HG02623 (cell line): Measurements from ENCODE around the gene SELENOF.

Experiments used
- ATAC-seq: cut with Tn5 transposase; IDR thresholded peaks from one replicate; pipeline ENCODE4 v1.9.1; 2021; ENCODE audit warnings: moderate library complexity; ENCODE audit not compliant: unreplicated experiment

Gene SELENOF

DNA sequence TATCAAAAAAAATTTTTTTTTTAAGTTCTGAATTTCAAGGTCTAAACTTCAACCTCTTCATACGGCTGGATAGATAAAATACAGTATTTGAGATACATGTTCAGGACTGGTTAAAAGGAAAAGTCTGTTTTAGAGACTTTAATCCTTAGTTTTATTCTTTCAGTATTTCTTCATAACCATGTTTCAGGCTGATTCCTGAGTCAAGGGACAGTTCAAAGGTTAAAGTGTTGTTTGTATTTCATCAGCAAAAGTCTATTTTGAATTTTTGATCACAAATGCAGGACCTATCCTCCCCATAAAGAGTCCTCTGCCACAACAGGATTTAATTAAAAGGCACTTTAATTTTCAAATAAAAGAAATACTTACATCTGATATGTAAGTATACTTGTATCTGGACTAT, 53.5 kb downstream of the SELENOF start:
- no peak for ATAC-seq

DNA sequence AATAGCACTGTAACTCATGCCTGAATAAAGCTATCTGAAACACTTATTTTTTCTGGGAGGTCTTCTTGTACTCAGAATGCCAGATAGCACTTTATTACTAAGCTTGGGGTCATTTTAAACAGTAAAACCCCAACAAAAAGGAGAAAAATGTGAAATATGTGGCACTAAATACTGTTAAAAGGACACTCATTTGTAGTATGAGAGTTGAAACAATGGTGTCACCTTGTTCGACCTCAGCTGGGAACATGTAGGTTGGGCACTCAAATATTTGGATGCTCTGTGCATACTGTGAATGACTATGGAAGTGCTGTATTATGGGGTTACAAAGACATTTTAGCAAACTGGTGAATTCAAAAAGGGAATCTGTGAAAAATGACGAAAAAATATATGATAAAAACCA, 53.9 kb downstream of the SELENOF start:
- ATAC-seq = no peak

DNA sequence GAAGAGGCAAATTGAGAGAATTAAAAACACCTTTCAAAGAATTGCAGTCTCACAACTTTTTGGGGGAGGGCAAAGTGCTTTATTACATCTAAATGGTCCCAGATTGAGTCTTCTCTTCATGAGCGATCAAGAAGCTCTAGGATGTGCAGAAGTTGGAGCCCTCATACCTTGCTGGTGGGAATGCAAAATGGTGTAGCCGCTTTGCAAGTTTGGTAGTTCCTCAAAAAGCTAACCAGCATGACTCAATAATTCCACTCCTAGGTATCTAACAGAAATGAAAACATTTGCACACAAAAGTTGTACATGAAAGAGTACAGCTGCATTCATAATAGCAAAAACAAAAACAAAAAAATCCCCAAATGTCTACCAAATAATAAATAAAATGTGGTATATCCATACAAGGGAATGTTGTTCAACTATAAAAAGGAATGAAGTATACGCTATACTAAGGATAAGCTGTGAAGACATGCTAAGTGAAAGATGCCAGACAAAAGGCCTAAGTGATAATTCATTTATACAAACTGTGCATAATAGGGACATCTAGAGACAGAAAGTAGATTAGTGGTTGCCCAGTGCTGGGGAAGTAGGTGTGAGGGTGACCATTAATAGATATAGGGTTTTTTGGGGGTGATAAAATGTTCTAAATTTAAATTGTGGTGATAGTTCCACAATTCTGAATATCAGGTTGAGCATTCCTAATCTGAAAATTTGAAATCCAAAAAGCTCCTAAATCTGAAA, 55.2 kb downstream of the SELENOF start:
- no peak for ATAC-seq

DNA sequence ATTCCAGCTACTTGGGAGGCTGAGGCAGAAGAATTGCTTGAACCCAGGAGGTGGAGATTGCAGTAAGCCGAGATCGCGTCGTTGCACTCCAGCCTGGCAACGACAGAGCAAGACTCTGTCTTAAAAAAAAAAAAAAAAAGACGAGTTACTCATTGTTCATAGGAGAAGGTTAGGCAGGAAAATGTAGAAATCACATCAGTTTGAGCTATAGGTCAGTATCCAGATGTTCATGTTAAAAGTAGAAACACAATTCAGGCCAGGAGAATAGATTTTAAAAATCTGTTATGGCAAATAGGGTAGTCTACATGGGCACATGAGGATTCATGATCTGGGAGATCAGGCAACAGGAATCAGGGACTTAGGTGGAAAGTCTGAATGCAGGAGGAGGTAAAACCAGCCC, 57.7 kb downstream of the SELENOF start:
- no peak for ATAC-seq

DNA sequence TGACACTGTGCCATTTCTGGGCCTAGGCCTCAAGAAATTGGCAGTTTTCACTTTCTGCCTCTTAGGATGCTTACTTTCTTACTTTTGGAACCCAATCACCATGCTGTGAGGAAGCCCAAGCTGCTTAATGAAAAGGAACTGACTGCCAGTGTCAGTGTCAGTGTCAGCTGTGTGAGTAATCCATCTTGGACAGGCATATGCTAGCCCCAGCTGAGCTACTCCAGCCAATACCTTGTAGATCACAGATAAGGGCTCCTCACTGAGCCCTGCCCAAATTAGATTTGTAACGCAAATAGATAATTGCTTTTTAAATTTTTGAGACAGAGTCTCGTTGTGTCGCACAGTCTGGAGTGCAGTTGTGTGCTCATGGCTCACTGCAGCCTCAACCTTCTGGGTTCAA, 59.6 kb downstream of the SELENOF start:
- ATAC-seq = no peak

DNA sequence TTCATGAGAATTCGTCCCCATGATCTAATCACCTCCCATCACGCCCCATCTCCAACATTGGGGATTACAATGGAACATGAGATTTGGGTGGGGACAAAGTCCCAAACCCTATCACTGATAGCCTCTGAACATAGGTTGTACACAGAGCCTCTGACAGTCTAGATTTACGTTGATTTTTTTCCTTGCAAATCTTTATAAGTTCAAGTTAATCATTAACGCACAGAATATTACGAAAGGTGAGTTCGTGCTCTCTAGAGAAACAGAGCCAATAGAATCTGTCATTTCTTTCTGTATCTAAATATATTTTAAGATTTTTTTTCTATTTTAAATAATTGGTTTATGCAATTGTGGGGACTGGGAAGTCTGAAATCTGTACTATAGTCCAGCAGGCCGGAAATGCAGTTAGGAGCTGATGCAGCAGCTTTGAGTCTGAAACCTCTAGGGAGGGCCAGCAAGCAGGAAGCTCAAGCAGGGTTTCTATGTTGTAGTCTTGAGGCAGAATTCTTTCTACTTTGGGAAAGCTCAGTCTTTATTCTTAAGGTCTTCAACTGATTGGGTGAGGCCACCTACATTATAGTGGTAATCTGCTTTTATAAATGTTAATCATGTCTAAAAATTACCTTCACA, 61.0 kb downstream of the SELENOF start:
- ATAC-seq = no peak

DNA sequence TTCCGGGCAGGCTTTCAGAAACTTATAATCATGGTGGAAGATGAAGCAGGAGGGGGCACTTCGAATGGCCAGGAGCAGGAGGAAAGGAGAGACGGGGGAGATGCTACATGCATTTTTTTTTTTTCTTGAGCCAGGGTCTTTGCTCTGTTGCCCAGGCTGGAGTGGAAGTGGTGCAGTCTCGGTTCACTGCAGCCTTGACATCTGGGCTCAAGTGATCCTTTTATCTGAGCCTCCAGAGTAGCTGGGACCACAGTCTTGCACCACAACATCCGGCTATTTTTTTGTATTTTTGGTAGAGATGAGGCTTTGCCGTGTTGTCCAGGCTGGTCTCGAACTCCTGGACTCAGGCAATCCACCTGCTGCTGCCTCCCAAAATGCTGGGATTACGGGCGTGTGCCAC, 61.6 kb downstream of the SELENOF start:
- ATAC-seq = no peak

DNA sequence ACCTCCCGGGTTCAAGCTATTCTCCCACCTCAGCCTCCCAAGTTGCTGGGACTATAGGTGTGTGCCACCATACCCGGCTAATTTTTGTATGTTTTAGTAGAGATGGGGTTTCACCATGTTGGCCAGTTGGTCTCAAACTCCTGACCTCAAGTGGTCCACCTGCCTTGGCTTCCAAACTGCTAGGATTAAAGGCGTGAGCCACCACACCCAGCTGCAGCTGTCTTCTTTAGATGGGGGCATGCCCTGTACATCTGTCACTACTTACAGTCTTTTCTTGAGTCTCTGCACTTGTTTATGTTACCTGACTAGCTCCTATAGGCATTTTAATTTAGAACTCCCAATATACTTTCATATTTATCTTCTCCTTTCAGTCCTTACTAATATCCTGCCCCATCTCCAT, 64.2 kb downstream of the SELENOF start:
- no peak for ATAC-seq

DNA sequence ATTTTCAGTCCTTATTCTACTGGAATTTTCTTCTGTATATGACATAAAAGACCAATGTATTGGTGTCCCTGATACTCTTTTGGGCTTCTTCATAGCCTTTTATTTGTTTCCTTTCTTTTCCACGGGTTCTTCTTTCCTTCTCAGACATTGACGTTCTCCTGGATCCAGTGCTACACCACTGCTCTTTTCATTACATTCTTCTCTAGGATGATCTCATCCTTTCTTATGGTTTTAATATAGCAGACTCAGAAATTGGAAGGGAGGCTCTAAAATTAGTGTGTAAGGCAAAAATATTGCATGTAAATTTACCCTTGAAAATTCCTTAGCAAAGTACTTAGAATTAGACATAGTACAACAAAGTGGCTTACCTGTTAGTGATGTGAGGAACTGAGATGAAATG, 65.3 kb downstream of the SELENOF start:
- ATAC-seq = no peak

DNA sequence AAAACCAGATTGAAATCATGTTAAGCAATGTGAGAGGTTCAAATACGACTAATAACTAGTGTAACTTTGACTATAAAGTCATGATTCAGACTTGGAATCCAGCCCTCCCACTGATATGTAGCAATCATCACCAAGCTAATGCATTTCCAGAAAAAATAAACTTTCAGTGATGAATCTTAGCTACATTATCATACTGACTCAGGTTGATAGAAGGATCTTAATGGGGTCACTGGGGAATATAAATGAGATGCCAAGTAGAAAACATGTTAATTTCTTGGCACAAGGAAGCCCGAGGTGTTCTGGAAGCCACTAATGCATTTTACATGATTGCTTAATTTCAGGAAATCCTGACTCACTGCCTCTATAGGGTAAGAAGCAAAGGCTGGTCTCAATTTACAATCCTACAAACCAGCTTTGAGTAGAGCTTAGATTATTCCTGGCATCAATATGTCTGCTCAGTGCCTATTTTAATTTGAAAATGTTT, 67.7 kb downstream of the SELENOF start:
- no peak for ATAC-seq

DNA sequence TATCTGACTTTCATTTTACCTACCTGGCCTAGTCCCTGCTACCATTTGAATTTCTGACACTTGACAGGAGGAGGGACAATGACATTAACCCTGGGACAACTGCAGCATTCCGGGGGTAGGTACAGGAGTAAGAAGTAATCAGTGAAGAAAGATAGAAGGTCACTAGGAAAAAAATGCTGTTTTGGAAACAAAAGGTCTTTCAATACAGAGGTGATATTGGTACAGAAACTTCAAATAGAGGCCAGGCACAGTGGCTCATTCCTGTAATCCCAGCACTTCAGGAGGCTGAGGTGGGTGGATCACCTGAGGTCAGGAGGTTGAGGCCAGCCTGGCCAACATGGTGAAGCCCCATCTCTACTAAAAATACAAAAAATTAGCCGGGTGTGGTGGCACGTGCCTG, 68.4 kb downstream of the SELENOF start:
- no peak for ATAC-seq

DNA sequence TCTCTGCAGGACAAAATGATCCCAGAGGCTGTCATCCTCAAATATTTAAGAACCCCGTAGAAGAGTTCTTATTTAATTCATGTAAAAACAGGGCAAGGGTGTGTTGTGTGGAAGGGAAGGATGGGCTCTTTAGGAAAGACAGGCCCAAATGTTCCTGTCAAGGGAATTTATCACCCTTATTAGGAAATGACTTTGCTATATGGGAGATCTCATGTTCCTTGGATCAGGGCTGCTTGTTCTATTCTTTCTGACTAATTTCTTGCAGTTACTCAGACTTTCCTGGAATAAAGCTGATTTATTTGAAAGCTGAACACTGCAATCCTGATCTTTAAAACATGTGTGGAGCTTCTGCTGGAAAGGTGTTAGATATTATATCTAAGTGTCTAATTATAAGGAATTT, 72.8 kb downstream of the SELENOF start:
- no peak for ATAC-seq

DNA sequence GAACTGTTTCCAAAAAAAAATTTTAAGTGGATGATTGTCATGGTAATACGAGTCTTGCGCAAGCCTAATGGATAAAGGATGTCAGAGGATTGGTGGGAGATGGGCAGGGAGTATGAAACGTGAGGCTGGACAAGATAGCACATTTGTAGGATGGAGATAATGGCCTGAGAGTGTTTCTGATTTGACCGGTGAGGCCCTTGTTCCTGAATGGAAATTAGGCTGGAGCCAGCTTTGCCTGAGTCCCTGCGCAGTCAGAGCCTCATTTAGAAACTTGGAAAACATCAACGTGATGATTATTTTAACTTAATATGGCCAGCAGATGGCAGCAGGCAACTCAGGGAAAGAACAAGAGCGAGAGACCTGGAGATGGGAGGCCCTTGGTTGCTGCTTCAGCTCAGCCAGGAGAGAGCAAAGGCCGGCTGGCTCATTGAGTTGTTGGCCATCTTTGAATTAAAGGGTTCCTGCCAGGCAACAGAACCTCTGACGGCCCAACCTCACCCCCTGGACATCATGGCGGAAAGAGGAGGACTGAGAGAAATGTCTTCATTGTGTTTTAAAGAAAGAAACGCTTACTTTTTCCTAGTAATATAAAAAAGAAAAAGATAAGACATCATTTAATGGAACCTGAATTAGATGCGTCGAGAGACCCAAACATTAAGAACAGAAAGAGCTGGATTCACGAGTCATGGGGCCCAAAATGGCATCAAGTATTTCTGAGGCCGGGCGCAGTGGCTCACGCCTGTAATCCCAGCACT, 80.3 kb downstream of the SELENOF start:
- ATAC-seq = peak; percentile 79

DNA sequence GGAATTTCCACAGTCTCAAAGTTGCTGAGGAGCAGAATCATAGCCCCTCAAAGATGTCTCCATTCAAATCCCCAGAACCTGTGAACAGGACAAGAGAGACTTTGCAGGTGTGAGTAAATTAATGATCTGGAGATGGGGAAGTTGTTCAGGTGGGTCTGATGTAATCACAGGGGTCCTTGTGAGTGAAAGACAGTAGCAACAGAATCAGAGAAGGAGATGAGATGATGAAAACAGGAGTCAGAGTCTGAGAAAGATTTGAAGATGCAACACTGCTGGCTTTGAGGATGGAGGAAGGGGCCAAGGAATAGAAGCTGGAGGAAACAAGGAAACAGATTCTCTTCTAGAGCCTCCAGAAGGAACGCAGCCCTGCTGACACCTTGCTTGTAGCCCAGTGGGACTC, 81.5 kb downstream of the SELENOF start:
- no peak for ATAC-seq

DNA sequence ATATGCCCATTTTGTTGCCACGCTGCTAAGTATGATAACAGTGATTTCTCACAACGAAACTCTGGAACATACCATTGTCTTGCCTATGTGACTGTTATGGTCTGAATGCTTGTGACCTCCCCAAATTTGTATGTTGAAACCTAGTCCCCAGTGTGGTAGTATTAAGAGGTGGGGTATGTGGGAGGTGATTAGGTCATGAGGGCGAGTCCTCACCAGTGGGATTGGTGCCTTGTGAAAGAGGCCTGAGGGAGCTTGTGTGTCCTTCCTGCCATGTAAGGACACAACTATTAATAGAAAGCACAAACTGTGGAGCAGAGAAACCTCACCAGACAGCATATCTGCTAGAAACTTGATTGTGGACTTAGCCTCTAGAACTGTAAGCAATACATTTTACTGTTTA, 84.6 kb downstream of the SELENOF start:
- no peak for ATAC-seq

DNA sequence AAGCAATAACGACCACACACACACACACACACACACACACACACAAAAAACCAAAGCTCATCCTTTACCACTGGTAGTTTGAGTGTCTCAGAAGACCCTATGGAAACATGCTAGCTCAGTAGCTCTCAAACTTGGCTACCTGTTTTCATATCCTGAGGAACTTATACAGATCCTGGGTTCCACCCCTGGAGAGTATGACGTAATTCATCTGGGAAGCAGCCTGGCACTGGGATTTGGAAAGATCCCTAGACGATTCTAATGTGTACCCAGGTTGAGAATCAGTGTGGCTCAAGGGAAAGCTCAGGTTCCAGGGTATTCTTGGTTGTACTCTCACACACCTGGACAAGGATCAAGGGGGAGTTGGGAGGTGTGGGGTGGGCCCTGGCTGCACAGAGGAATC, 85.9 kb downstream of the SELENOF start:
- ATAC-seq = no peak

DNA sequence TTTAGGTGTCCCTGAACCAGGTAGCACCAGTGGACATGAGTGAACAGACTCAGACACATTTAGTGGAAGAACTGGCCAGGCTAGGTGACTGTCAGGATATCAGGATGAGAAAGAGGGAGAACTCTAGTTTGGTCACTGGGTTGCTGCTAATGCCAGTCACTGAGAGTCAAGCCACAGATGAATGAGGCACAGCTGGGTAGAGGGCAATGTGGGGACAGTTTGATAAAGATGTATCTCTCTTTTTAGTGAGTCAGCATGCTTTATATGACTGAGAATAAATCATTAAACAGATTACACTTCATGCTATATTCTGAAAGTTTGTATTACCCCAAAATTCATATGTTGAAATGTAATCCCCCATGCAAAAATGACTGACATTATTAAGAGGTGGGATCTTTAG, 87.1 kb downstream of the SELENOF start:
- ATAC-seq = no peak

DNA sequence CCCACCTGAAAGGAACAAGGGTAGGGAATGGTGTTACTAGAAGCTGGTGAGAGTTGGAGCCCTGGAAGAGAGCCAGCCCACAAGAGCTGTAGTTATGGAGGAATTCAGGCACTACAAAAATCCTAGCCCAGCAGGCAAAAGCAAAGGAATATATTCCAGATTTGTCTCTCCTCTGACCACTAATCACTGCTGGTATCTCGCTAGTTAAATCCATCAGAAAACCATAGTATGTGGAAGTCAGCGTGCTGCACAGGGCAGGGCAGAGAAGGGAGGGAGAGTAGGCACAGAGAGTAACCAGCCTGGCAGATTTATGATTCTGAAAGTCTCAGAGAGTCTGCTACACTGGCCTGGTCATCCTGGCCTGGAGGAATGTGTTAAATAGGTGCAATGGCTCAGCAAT, 88.6 kb downstream of the SELENOF start:
- no peak for ATAC-seq

DNA sequence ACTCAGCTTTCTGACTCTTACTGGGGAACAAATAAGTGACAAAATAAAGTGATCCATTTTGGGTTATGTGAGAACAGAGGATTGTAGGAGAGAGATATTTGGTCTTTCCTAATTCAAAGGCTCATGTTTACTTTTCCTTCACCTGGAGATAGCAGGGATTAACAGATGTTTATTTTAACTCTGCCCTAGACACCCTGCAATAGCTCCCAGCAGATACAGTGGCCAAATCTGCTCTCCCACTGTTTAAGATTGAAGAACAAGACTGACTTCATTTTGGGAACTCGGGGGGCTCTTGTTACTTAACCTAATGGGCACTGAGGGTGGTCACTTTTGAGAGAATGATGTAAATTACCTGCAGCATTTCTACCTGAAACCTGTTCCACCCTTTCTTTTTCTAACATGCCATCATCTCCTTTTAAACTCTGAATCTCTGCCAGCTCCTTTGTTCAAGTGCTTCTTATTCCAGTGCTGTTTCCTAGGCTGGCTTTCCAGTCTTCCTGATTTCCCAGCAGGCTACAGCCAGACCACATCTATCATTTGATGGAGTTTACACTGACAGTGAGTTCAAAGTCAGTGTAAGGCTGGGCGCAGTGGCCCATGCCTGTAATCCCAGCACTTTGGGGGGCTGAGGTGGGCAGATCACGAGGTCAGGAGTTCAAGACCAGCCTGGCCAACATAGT, 90.0 kb downstream of the SELENOF start:
- ATAC-seq = no peak

DNA sequence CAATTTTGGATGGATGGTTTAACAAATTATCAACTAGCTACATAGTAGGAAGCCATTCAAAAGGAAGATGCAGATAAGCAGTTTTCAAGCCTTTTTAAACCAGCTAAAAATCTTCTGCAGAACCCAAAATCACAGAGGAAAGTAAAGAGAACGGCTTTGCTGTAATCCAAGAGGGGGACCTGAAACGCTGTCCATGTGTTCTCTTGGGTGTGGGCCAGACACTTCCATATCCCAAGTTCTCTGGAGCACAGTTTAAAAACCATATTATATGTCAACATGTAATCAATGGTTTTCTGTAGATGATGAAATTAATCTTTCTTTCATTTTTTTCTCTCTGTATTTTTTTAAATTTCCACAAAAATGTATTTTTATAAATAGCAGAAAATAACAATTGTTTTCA, 90.5 kb downstream of the SELENOF start:
- ATAC-seq = no peak

DNA sequence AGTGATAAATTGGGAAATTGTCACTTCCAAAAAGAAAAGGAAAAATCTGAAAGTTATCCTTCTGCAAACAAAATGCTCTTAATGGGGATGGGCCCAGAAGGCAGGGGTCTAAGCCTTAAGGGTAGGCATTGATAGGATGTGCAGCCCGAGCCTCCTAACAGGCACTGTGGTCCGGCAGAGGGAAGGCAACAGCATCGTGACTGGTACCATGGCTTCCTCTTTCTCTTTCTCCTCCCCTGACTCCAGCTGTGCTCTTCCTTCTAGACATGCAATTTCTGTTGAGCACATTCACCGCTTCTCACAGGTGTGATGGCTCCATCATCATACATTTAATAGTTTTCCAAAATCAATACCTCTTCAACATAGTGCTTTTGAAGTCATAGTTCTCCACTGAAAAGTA, 91.5 kb downstream of the SELENOF start:
- no peak for ATAC-seq

DNA sequence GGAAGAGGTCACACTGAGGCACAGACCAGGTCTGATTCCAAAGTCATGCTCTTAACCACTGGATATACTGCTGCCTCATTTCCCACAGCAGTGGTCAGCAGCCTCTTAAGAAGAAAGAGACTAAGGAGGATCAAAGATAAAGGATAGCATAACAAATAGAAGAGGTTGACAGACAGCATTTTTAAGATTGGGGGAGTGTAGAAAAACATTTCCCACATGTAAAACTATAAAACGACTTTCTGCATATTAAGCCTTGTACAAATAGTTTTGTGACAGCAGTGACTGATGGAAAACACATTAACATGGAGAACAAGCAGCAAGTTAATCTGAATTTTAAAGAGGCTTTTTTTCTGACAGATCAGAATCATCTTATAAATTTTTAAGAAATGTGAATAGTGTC, 92.0 kb downstream of the SELENOF start:
- ATAC-seq = no peak
